MM.1S (cell line): ENCODE measurements around the gene RNASE3.

Experiments
- EZH2 ChIP-seq: fragments of 300-600 bp; sonication (generic); optimal IDR thresholded peaks from 2 replicates; pipeline ENCODE3; 2017; ENCODE audit warnings: low read depth, mild to moderate bottlenecking, antibody characterized with exemption, low read length, mixed read lengths
- EZH2phosphoT487 ChIP-seq: fragments of 300-600 bp; sonication (generic); IDR thresholded peaks from 2 replicates; pipeline ENCODE4 v1.6.1; 2018; ENCODE audit warnings: antibody characterized with exemption, low read length
- TF ChIP-seq, protein P1 (sequence below): fragments of 300-600 bp; sonication (generic); IDR thresholded peaks from 2 replicates; pipeline ENCODE4 v1.5.1; 2016; ENCODE audit warnings: antibody characterized with exemption, low read length, mixed read lengths

DNA sequence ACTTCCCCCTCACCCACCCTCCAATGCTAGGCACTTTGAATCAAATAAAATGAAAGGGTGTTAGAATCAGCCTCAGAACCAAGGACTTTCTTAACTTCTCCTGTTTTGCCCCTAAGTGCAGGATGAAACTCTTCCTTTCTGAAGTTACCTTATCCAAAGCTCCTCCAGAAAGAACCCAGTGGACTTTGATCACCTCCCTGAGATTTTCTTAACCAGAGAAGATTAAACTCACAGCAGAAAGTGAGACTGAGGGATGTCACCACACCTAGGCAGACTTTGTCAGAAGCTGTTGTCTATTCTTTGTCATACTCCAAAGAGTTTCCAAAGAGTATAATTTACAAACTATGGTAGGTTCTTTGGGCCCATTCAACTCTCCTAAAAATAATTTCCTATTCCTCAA is 14.2 kb upstream of the RNASE3 start:
- TF ChIP-seq, protein P1, sequence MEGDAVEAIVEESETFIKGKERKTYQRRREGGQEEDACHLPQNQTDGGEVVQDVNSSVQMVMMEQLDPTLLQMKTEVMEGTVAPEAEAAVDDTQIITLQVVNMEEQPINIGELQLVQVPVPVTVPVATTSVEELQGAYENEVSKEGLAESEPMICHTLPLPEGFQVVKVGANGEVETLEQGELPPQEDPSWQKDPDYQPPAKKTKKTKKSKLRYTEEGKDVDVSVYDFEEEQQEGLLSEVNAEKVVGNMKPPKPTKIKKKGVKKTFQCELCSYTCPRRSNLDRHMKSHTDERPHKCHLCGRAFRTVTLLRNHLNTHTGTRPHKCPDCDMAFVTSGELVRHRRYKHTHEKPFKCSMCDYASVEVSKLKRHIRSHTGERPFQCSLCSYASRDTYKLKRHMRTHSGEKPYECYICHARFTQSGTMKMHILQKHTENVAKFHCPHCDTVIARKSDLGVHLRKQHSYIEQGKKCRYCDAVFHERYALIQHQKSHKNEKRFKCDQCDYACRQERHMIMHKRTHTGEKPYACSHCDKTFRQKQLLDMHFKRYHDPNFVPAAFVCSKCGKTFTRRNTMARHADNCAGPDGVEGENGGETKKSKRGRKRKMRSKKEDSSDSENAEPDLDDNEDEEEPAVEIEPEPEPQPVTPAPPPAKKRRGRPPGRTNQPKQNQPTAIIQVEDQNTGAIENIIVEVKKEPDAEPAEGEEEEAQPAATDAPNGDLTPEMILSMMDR = no peak
- TF ChIP-seq EZH2 (no peak), EZH2phosphoT487 (no peak)
